ENCODE measurements around the gene CNTFR.
"Not testable (repeated sequence)": the region's sequence is repeated elsewhere in the genome, so short reads cannot be mapped to it uniquely, and the experiment has no call there.

CNTFR gene, protein sequence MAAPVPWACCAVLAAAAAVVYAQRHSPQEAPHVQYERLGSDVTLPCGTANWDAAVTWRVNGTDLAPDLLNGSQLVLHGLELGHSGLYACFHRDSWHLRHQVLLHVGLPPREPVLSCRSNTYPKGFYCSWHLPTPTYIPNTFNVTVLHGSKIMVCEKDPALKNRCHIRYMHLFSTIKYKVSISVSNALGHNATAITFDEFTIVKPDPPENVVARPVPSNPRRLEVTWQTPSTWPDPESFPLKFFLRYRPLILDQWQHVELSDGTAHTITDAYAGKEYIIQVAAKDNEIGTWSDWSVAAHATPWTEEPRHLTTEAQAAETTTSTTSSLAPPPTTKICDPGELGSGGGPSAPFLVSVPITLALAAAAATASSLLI
- 0 reads per million in 3 experiments for total RNA-seq

DNA sequence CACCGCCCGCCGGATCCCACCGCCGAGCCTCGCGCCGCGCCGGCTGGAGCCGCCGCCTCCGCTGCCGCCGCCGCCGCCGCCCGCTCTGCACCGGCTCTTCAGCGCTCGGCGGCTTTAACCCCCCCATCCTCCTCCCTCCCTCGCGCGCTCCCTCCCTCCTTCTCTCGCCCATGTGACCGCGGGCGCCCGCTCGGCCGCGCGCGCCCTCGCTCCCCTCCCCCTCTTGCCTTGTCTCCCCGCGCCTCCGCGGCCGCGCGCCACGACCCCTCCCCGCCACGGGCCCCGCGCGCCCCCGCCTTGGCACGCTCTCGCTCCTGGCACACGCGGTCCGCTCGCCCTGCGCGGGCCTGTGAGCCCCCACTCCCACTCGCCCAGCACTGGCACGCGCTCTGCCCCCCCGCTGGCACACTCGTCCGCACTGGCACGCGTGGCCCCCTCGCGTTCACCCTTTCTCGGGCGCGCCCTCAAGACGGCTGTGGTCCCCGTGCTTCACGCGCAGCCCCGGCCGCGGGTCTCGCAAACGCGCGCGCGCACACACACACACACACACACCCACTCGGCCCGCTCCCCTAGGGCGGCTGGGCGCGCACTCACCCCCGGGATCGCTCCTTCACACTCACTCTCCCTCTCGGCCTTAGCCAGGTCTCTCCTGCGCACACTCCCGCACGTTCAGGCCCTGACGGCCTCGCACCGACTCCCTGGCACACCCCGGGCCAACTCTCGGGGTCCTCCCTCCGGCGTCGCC lies at the start of gene CNTFR:
TSS of gene CNTFR (minus strand) at position 89 of the 745 bp plus-strand sequence. CDS start 20,743 bp downstream, outside the sequence.
- DNase-seq, result no peak

DNA sequence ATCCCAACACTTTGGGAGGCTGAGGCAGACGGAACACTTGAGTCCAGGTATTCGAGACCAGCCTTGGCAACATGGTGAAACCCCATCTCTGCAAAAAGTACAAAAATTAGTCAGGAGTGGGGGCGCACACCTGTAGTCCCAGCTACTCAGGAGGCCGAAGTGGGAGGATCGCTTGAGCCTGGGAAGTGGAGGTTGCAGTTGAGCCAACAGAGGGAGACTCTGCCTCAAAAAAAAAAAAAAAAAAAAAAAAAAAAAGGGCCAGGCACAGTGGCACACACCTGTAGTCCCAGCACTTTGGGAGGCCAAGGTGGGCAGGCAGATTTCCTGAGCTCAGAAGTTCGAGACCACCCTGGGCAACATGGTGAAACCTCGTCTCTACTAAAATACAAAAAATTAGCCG lies 49.8 kb upstream of the CNTFR start:
- not testable (repeated sequence) for DNase-seq

DNA sequence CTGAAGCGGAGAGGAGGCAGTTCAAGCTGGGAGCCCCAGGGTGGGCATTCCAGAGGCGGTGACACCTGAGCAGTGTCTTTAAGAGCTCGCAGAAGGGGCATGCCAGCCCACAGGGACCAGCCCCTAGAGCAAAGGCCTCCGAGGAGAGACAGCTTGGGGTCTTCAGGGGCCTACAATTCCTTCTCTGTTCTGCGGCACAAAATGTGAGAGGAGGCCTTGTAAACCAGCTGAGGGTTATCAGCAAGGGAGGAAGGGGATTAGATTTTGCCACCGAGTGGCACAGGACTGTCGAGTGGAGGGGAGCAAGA lies 48.6 kb upstream of the CNTFR start:
- DNase-seq, result no peak

DNA sequence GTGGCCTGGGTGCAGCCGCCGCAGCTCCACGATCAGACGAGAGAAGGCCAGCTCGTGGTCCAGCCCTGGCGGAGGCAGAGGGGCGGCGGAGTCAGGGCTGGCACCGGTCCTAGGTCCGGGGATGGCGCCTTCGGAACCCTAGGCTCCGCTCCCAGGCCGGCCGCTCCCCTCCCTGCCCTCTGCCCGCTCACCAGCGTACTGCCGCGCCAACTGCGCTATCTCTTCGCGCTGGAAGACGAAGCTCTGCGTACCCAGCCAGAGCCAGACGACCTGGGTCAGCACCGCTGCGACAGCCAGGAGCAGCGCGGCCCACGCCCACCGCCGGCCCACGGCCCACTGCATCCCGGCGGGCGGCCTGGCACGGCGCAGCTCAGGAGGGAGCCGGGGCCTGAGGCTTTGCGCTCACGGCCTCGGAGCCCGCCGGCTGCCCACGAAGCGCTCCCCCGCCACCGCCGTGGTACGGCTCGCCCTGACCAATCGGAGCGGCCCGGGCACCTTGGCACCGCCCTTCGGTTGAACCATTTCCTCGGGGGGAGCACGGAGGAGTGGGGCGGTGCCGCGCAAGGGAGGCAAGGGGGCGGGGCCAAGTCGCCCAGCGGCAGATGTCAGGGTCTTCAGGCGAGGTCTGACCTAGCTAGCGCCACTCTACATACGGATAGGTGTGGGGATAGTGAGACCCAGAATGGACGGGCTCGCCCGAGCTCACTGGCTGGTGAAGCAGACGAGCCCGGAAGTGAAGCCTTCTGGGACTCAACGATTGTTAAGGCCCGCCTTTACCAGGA lies 48.0 kb upstream of the CNTFR start, which contains the start of gene SIGMAR1:
TSS of gene SIGMAR1 (minus strand) at position 432 of the 782 bp plus-strand sequence. CDS start at position 342, 90 bp downstream.
- peak; percentile 91 for DNase-seq

DNA sequence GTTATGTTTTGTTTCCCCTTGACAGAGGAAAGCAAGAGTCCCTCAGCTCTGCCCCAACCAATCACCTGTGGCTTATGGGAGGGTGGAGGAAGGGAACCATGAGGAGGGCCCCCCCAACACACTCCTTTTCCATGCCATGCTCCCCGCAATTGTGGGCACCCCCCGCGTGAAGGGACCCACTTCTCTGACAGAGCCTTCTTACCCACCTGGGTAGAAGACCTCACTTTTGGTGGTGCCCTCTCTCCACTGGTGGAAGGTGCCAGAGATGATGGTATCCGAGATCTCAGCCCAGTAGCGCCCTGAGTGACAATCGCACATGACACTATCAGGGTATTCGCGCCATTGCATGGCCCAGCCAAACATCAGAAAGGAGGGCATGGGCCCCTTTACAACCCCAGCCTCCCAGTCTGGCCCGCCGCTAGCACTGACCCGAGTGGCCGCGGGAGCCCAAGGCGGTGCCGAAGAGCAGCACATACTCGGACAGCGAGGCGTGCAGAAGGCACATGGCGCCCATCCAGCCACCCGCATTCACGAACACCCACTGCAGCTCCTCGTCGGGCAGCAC lies 47.3 kb upstream of the CNTFR start:
- DNase-seq, result no peak

DNA sequence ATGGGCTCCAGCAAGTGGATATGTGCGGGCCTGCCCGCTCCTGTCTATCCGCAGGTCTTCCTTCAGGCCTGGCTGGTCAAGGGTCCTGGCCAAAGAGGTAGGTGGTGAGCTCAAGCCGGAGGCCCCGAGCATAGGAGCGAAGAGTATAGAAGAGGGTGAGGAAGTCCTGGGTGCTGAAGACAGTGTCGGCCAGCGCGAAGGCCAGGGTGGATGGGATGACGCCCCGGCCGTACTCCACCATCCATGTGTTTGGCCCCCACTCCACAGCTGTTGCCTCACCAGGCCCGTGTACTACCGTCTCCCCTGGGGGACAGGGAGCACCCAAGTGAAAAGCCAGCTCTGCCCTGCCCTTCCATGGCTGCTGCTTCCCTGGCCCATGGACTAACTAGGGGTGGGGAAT lies 46.0 kb upstream of the CNTFR start:
- DNase-seq, result no peak

DNA sequence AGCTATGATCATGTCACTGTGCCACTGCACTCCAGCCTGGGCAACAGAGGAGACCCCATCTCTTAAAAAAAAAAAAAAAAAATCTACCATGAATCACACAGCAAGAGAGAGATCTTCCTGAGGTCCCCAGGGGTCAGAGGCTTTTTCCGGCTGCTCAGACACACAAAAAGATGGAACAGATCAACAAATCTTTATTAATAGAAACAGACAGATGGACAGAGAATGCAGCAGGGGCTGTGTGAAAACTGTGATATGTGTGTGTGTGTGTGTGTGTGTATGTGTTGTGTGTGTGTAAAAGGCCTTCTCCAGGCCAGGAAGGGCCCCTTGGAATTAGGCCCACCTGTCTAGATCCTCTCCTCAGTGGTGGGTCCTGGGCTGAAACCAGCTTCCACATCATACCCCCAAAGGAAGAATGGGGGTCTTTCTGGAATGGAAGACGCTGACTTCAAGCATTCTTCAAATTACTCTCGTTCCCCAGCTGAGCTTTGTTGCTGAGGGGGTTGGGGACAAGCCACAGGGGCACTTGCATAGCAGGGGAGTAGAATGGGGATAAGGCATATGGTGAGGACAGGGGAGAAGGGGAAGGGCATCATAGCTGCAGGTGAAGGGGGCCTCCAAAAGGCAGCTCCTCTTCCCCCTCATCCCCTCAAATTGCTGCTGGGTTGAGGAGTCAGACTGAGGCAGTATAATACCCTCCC lies 45.2 kb upstream of the CNTFR start:
- no peak for DNase-seq

DNA sequence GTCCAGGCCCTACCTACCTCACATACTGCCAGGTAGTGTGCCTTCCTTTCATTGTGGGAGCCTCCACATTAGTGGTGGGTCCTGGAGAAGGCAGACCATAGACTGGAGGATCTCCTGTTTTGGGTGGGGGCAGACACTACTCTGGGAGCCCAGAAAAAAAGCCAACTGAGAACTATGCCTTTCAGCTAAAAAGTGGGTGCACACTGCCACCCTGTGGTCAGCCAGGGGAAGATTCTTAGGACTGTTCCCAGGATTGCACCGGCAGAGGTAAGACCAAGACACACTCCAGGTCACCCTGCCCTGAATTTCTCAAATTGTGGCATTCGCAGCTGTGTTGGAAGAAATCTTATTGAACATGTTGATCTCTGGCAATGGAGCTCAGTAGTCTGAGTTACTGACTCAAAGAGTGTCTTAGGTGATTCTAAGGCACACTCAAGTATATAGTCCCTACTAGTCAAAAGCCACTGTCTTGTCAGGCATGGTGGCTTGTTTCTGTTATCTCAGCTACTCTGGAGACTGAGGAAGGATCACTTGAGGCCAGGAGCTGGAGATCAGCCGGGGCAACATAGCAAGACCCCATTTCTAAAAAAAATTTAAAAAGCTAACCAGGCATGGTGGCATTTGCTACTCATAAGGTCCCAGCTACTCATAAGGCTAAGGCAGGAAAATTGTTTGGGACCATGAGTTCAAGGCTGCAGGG lies 44.5 kb upstream of the CNTFR start:
- peak; percentile 70 for DNase-seq

DNA sequence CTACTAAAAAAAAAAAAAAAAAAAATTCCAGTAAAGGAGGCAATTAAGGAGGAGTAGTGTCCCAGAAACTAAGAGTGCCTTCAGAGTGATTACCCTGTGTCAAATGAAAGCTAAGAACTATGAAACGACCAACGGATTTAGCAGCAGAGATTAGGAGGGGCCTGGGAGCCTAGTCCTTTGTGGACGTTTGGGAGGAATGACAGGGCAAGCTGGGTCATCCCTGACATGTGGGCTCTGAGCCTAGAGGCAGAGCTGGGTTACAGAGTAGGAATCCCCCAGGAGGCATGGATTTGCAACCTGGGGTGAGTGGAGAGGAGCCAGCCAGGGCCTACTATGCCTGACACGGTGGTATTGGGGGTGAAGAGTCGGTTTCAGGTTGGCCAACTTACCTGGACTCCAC lies 43.6 kb upstream of the CNTFR start:
- DNase-seq, result no peak

DNA sequence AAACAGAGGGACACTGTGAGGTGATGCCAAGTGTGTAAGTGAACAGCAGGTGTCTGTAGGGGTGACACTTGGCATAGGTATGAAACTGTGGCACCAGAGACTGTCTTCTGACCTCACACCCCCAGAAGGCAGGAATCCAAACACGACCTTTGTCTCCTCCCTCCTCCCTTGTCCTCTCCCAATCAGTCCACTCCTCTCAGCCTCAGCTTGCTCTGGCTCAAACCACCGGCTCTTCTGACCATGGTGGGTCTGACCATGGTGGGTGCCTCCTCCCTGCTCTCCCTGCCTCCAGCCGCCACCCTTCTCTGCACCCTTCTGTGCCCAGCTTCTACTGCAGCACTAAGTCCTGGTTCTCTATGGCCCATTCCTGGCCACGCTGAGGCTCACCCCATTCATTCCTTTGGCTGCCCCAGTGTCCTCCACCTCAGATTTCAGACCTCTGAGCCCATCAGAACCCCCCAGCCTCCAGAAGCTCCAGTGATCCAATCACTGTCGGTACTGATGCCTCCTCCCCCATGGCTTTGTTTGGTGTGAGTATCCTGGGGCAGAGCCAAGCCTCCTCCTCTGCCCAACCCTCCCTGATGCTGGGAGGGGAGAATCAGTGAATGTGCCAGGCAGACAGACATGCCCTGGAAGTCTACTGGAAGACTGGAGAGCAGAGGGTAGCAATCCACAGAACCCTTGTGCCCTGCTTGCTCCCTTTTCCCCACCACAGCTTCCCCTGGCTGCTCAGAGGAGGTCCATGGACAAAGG lies 41.1 kb upstream of the CNTFR start:
- DNase-seq, result no peak

DNA sequence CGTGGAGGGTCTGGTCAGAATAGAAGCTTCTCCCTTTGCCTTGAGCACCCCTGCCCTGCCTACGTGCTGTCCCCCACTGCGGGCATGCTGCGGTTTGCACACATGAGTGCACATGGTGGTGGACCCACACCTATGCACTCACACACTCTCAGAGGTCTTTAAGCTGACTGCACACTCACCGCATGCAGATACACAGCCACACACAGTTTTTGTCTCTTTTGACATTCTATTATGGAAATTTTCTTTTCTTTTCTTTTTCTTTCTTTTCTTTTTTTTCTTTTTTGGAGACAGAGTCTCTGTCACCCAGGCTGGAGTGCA lies 39.9 kb upstream of the CNTFR start:
- DNase-seq, result no peak

DNA sequence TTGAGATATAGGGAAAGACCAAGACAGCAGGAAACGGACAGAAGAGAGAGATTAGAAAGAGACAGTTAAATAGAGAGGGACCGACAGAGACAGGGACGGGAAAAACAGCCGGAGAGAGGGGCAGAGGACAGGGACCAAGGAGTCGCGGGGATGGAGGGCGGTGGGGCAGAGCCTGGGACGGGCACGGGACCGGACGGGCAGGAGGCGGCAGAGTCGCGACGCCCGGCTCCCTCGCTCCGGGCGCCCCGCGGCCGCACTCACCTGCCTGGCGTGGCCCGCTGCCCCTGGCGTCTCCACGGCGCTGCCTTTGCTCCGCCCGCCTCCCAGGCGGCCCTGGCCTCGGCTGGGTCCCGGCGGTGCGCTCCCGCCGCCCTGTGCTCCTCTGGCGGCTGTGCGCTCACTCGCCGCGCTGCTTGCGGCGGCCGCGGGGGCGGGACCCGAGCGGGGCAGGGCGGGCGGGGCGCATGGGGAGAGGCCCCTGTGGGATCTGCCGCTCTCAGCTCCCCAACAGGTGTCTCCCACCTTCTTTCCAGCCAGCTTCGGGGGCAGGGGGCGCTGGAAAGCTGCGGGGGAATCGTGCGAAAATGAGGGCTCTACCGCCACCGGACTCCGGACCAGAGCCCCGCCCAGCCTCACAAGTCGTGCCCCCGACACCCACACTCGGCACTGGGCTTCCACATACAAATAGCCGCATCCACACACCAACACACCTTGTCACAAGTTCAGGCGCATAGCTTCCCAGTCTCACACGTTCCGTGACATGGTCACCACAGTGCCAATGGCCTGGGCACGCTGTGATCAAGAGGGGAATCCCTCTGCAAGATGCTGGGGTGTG lies 39.3 kb upstream of the CNTFR start, which contains the start of gene ARID3C:
TSS of gene ARID3C (minus strand) at position 411 of the 835 bp plus-strand sequence. CDS start 1,052 bp downstream, outside the sequence.
- peak; percentile 28 for DNase-seq

DNA sequence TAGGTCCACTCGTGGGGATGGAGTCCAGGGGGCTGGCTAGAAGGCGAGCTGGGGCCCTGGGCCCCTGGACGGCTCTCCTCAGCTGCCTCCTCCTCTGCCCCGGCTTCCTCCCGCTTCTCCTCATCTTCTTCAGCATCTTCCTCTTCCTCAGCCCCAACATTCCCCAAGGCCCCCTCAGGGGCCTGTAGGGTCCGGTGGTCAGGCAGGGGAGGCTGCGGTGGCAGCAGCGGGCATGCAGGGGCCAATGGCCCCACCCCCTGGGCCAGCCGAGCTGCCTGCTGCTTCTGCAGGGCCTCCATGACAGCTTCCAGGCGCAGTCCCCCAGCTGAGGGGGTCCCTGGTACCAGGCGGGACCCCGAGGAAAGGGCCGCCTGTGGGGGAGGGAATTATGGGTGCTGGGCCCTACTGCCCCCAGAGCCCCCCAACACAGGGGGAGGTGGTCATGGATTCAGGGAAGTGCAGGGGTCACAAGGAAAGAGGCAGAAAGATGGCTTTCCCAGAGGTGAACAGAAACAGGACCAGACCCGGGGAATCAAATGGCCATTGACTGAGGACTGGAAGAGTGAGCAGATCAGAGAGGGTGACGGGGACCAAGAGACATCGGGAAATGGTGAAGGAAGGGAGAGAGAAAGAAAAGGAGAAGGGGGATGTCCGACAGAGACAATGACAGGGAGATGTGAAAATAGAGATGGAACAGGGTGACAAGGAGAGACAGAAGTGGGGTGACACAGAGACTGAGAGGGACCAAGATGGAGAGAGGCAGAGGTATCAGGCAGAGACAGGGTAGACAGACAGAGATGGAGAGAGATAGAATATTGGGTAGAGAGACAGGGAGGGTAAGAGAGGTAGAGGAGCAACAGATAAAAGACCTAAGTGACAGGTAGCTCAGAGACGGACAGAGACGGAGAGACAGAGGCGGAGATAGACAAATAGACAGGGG lies 38.5 kb upstream of the CNTFR start:
- DNase-seq, result no peak

DNA sequence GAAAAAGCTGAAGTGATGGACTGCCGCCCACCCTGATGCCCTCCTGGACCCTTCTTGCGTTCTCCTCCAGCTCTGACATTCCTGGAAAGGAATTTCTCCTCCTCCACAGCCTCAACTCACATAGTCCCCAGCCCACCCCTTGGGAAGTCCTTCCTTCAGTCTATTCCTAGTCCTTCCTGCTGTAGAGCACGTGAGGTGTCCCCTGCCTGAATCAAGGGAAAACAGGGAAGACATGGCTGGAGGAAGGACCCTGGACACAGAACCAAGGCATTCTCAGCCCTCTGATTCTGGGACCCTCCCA lies 35.6 kb upstream of the CNTFR start:
- DNase-seq, result no peak

DNA sequence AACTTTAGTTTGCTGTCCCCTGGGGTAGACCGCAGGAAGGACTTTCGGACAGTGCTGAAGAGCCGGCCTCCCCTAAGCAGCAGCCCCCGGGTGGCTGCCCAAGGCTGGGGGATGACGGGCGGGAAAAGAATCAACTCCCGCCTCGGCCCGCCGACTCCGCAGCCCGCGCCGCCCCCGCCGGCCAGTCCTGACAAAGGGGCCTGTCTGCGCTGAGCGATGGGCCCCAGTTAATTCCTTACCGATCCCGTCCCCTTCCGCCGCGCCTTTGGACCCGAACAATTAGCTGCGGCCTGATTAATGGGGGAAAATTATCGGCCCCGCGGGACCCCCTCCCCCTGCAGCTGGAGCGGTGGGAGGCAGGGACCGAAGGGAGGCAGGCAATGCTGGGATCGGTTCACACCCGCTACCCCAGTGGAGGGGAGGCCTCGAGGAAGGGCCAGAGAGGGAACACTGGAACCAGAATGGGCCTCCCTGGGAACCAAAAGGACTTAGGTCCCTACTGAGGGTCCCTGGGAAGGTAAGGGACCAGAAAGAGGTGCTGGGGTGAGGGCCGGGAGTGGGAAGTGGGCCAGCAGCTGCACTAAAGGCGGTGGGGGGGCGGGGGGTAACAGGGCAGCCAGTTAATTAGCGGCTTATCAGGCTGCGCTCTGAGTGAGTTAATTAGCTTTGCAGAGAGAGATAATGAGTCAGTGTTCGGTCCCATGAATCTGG lies 35.1 kb upstream of the CNTFR start:
- no peak for DNase-seq

DNA sequence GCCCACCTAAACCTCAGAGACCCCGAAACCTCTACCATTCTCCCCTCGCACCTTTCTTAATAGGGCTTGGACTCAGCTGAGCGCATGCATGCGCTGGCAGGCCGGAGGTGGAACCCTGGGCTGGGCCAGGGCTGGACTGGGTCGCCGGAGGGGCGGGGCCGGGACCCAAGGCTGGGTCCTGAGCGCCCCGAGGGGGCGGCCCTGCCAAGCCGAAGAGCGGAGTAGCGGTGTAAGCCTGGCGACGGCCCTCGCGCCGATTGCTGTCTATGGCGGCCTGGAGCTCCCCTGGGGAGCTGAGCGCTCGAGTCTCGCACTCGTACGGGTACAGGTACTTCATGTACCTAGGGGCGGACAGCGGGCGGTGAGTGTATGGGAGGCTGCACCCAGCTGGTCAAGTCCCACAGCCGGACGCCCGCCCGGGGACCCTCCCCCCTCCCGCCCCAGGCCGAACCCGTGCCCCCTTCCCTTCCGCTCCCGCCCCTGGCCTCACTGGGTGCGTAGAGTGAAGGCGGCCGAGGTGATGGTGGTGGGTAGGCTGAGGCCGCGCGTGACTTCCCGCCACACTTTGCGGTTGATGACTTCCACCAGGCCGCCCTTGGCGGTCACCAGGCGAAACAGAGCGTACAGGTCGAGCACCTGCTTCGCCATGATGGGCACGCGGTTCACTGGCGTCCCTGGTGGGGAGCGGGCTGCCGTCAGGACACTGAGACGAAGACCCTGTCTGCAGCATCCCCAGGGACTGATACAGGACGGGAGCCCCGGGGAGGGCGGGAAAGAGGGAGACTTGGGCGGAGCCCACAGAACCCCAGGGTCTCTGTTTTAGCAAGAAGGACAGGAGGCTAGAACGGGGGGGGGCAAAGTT lies 34.1 kb upstream of the CNTFR start:
- no peak for DNase-seq
